ENCODE measurements around the gene BAIAP2. TPM values are rescaled to one million over a fixed set of nuclear protein-coding genes. Genes with fewer than 3 reads are reported as not detected.

Gene BAIAP2
- total and polyA plus RNA-seq, 2 donors: 8.4 to 23.1 TPM

DNA sequence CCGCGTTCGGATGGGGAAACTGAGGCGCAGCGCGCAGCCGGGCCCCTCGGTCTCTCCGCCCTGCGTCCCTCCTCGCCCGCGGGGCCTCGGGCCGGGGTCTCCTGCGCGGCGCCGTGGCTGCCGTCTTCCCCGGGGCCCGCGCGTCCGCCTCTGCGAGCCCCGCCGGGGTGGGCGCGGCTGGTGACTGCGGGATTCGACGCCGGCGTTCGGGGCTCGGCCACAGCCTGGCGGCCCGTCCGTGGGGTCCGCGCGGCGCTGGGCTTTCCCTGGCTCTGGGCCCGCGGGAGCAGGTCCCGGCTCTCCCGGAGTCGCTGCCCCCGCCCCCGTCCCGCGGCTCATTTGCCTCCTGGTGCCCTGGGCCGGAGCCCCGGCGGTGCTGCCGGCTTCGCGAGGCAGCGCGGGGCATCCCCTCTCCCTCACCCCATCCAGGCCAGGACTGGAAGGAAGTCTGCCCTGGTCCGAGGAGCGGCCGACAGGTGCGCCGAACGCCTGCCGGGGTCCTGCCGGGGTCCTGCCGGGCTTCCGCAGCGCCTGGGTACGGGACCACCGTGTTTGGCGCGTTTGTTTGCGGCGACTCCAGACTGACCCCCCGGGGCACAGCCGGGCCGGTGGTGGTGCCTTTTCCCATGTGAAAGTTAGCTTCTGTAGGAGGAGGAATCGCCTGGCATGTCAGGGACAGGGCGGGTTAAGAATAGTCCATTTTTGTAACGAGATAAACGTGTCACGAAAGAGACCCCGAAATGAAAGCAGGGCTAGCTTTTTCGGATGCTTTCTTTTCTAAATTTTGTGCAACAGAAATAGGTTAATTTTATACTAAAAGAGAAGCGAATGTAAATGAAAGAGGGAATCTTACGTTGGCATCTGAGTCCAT is 42.6 kb upstream of the BAIAP2 start:
- peaks cover 5 to 36% of the 10 kb centered on the region in 2 donors for H3K4me1 ChIP-seq (ENCODE audit: control insufficient read depth in 2 of 2, insufficient read depth in 2 of 2, low read length in 2 of 2)
- 6% methylated on average over 90 of the region's 90 CpGs for WGBS
- H3K27ac ChIP-seq (ENCODE audit: low read depth in 1 of 2, low read length in 1 of 2): no peak overlapping the region
- no peaks in the 10 kb centered on the region for H3K9me3 ChIP-seq (ENCODE audit: control insufficient read depth in 2 of 2, insufficient read depth in 1 of 2, low read length in 1 of 2)
- H3K27me3 ChIP-seq (ENCODE audit: control insufficient read depth in 2 of 2, insufficient read depth in 1 of 2, low read length in 1 of 2): peaks cover 2 to 55% of the 10 kb centered on the region in 2 donors
- DNase-seq (ENCODE audit: low read depth in 6 of 9, low spot score in 9 of 9): no peak
- peaks cover 21 to 26% of the 10 kb centered on the region in 2 donors for H3K36me3 ChIP-seq (ENCODE audit: control insufficient read depth in 2 of 2, insufficient read depth in 2 of 2, low read length in 1 of 2)
- H3K4me3 ChIP-seq (ENCODE audit: low read length in 2 of 2): peak overlapping the region; percentile 51 to 96

DNA sequence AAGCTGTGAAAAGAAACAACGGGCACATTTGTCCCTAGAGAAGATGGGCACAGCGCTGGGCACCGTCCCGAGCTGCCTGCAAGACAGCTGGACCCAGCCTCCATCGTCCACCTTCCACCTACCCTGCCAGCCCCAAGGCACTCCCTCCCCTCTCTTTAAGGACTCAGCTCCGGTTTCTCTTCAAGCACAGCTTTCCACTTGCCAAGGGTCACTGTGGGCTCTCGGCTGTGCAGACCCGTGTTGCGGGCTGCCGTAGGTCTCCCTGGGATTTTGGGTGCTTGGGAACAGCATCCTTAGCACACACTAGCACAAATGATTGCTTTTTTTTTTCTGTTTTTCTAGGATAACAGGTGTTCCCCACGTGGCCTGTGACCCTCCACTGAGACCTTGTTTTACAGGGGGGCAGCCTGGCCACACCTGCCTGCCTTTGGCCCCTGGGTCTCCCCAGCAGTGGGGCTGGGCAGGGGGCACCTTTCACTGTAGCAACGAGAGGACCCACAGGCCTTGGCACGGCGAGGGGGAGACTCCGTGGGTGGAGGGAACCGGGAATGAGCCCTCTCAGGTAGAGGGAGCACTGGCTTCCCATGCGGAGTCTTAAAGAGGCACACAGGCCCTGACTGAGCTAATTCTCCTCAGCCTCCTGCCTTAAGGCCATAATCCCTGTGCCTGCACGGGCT is 41.9 kb upstream of the BAIAP2 start:
- Histone ChIP-seq H3K36me3 (ENCODE audit: control insufficient read depth in 2 of 2, insufficient read depth in 2 of 2, low read length in 1 of 2) (peaks cover 29 to 33% of the 10 kb centered on the region in 2 donors), H3K9me3 (ENCODE audit: control insufficient read depth in 2 of 2, insufficient read depth in 1 of 2, low read length in 1 of 2) (no peaks in the 10 kb centered on the region), H3K4me3 (ENCODE audit: low read length in 2 of 2) (peak overlapping the region; percentile 51 to 96), H3K4me1 (ENCODE audit: control insufficient read depth in 2 of 2, insufficient read depth in 2 of 2, low read length in 2 of 2) (peaks cover 5 to 32% of the 10 kb centered on the region in 2 donors), H3K27me3 (ENCODE audit: control insufficient read depth in 2 of 2, insufficient read depth in 1 of 2, low read length in 1 of 2) (peaks cover 0 to 47% of the 10 kb centered on the region in 2 donors), H3K27ac (ENCODE audit: low read depth in 1 of 2, low read length in 1 of 2) (no peak overlapping the region)
- DNase-seq (ENCODE audit: low read depth in 6 of 9, low spot score in 9 of 9): no peak
- 93% methylated on average over 18 of the region's 18 CpGs for WGBS

DNA sequence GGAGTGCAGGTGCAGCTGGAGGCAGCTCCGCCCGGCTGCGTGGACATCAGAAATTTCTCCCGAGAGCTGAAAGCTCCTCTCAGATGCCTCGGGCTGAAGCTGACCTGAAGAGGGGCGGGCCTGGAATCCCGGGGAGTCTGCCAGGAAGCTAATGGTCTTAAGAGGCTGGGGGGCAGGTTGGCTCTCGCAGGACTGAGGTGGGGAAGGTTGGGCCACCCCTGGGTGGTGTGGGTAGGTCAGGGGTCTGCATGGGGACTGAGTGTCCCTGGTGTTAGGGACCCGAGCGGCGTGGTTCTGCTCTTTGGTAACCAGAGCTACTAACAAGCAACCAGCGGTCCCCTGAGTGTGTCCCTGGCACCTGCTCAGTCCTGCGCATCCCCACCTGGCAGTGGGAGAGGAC is 39.8 kb upstream of the BAIAP2 start:
- WGBS: 97% methylated on average over 13 of the region's 13 CpGs
- Histone ChIP-seq H3K27me3 (ENCODE audit: control insufficient read depth in 2 of 2, insufficient read depth in 1 of 2, low read length in 1 of 2) (peaks cover 0 to 30% of the 10 kb centered on the region in 2 donors), H3K27ac (ENCODE audit: low read depth in 1 of 2, low read length in 1 of 2) (no peak overlapping the region), H3K4me3 (ENCODE audit: low read length in 2 of 2) (no peak overlapping the region), H3K4me1 (ENCODE audit: control insufficient read depth in 2 of 2, insufficient read depth in 2 of 2, low read length in 2 of 2) (peaks cover 5 to 22% of the 10 kb centered on the region in 2 donors), H3K36me3 (ENCODE audit: control insufficient read depth in 2 of 2, insufficient read depth in 2 of 2, low read length in 1 of 2) (peaks cover 47 to 54% of the 10 kb centered on the region in 2 donors), H3K9me3 (ENCODE audit: control insufficient read depth in 2 of 2, insufficient read depth in 1 of 2, low read length in 1 of 2) (no peaks in the 10 kb centered on the region)
- DNase-seq (ENCODE audit: low read depth in 6 of 9, low spot score in 9 of 9): no peak

DNA sequence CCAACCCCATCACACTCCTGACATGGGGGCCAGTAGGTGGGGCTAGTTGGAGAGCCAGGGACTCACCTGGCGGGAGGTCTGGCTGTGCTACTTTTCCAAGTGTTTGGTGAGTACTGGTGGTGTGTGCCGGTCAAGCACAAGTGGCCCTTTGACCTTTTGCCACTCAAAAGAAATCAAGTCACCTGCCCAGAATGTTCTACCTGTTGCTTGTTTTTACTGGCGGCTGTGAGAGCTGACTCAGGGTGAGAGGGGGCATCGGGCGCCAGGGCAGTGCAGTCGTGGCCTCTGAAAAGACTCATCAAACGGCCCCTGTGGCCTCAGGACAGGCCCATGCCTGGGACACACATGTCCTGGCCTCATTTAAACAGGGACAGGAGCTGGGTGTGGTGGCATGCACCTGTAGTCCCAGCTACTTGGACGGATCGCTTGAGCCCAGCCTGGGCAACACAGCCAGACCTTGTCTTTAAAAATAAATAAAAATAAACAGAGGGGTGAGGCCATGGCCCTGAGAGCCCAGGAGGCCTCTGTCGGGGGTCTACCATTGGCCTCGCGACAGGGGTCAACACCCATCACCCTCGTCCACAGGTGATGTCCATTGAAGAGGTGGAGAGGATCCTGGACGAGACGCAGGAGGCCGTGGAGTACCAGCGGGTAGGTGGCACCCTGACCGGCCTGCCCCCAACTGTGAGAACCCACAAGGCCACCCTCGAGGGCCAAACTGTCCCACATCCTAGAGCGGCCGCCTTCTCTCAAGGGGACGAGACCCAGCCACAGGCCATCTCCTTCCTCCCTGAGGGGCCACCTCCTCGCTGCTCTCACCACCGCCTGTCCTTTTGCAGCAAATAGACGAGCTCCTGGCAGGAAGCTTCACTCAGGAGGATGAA is 38.3 kb upstream of the BAIAP2 start:
- Histone ChIP-seq H3K4me3 (ENCODE audit: low read length in 2 of 2) (no peak overlapping the region), H3K27me3 (ENCODE audit: control insufficient read depth in 2 of 2, insufficient read depth in 1 of 2, low read length in 1 of 2) (peaks cover 0 to 23% of the 10 kb centered on the region in 2 donors), H3K27ac (ENCODE audit: low read depth in 1 of 2, low read length in 1 of 2) (no peak overlapping the region), H3K9me3 (ENCODE audit: control insufficient read depth in 2 of 2, insufficient read depth in 1 of 2, low read length in 1 of 2) (no peaks in the 10 kb centered on the region), H3K4me1 (ENCODE audit: control insufficient read depth in 2 of 2, insufficient read depth in 2 of 2, low read length in 2 of 2) (peaks cover 5 to 13% of the 10 kb centered on the region in 2 donors), H3K36me3 (ENCODE audit: control insufficient read depth in 2 of 2, insufficient read depth in 2 of 2, low read length in 1 of 2) (peaks cover 47 to 61% of the 10 kb centered on the region in 2 donors)
- DNase-seq (ENCODE audit: low read depth in 6 of 9, low spot score in 9 of 9): no peak
- WGBS: 98% methylated on average over 25 of the region's 25 CpGs

DNA sequence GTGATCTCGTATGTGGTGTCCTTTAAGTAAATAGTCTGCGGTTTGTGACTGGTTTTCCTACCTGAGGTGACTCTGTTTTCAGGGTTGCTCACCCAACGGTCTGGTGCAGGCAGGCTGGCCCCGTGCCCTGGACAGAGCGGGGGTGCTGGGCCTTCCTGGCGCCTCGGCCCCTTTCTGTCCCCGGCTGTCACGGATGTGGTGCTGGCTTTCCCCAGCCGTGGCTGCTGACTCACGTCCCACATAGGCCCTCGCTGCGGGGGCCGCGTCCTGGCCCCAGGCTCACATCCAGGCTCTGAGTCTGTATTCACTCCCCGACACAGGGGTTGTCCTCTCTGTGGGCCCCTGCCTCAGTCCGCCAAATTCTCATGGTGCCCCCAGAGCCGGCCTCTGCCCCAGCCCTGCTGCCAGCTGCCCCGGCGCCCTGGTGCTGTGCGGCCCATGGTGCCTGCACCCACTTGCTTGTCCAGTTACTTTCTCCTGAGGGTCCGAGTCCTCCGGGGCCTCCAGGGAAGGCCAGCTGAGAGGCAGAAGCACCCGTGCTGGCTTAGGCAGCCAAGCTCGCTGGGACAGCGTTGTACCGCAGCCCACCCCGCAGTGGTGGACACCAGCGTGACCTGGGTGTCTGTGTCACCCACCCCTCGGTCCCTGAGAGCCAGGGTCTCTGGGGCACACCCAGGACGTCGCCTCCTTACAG is 37.4 kb upstream of the BAIAP2 start:
- H3K9me3 ChIP-seq (ENCODE audit: control insufficient read depth in 2 of 2, insufficient read depth in 1 of 2, low read length in 1 of 2): no peaks in the 10 kb centered on the region
- no peak overlapping the region for H3K27ac ChIP-seq (ENCODE audit: low read depth in 1 of 2, low read length in 1 of 2)
- peaks cover under 1 to 26% of the 10 kb centered on the region in 2 donors for H3K27me3 ChIP-seq (ENCODE audit: control insufficient read depth in 2 of 2, insufficient read depth in 1 of 2, low read length in 1 of 2)
- peaks cover 47 to 61% of the 10 kb centered on the region in 2 donors for H3K36me3 ChIP-seq (ENCODE audit: control insufficient read depth in 2 of 2, insufficient read depth in 2 of 2, low read length in 1 of 2)
- H3K4me3 ChIP-seq (ENCODE audit: low read length in 2 of 2): no peak overlapping the region
- WGBS: 98% methylated on average over 32 of the region's 32 CpGs
- peaks cover 5 to 13% of the 10 kb centered on the region in 2 donors for H3K4me1 ChIP-seq (ENCODE audit: control insufficient read depth in 2 of 2, insufficient read depth in 2 of 2, low read length in 2 of 2)
- DNase-seq (ENCODE audit: low read depth in 6 of 9, low spot score in 9 of 9): no peak

DNA sequence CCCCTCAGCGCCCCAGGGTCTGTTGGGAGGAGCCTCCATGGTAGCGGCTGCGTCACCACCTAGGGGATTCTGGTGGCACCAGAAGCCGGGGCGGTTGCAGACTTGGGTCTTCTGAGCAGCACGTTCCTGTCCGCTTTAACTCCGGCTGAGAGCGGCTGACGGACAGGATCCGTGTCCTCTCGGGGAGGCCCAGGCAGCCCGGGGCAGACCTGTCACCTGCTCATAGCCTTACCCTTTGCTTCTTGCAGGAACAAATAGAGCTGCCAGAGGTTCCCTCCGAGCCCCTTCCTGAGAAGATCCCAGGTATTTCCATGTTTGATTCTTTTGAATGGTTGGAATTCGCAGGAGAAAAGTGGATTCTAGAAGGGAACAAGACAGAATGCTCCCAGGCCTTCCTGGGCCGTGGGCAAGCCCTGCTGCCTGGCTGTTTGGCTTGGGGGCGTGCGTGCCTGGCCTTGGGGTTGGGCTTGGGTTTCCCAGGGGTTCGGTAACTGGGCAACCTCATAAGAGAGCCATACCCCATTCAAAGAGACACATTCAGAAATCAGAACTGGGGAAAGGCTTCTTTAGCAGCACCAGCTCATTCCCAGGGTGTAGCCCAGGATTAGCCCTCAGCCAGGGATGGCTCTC is 36.7 kb upstream of the BAIAP2 start:
- H3K27ac ChIP-seq (ENCODE audit: low read depth in 1 of 2, low read length in 1 of 2): no peak overlapping the region
- H3K4me3 ChIP-seq (ENCODE audit: low read length in 2 of 2): no peak overlapping the region
- 96% methylated on average over 19 of the region's 19 CpGs for WGBS
- peaks cover 47 to 61% of the 10 kb centered on the region in 2 donors for H3K36me3 ChIP-seq (ENCODE audit: control insufficient read depth in 2 of 2, insufficient read depth in 2 of 2, low read length in 1 of 2)
- H3K9me3 ChIP-seq (ENCODE audit: control insufficient read depth in 2 of 2, insufficient read depth in 1 of 2, low read length in 1 of 2): no peaks in the 10 kb centered on the region
- DNase-seq (ENCODE audit: low read depth in 6 of 9, low spot score in 9 of 9): no peak
- peaks cover 0 to 7% of the 10 kb centered on the region in 2 donors for H3K4me1 ChIP-seq (ENCODE audit: control insufficient read depth in 2 of 2, insufficient read depth in 2 of 2, low read length in 2 of 2)
- H3K27me3 ChIP-seq (ENCODE audit: control insufficient read depth in 2 of 2, insufficient read depth in 1 of 2, low read length in 1 of 2): peaks cover 4 to 26% of the 10 kb centered on the region in 2 donors

DNA sequence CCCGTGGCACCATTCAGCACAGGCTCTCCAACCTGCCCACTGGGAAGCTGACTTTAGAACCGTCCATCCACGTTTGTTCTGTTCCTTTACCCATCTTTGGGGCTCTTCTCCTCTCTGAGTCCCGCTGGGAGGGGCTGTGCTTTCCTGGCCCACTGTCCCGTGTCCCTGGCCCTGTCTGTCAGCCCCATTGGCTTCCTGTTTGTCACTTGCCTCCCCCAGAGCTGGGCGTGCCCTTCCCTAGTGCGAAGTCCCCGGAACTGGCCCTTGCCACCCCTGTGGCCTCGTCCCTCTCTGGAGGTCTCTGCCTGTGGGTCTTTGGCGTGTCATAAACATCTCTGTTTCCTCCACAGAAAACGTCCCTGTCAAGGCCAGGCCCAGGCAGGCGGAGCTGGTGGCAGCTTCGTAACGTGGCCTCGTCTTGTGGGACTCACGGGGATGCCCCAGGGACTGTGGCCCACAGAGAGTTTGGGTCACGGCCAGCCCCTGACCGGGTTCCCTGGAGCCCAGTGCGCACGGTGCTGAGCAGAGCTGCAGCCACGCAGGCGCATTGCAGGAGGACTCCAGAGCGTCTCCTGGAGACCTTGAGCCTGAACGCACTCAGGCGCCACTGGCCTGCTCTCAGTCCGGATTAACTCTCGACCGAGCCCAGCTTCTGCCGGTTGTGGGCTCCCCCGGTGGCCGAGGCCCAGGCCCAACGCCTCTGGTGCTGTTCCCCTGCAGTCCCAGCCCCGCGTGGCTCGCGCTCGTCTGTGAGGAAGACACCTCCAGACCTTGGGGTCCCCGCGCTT is 36.0 kb upstream of the BAIAP2 start:
- peaks cover 47 to 61% of the 10 kb centered on the region in 2 donors for H3K36me3 ChIP-seq (ENCODE audit: control insufficient read depth in 2 of 2, insufficient read depth in 2 of 2, low read length in 1 of 2)
- H3K27ac ChIP-seq (ENCODE audit: low read depth in 1 of 2, low read length in 1 of 2): no peak overlapping the region
- 97% methylated on average over 39 of the region's 39 CpGs for WGBS
- no peaks in the 10 kb centered on the region for H3K9me3 ChIP-seq (ENCODE audit: control insufficient read depth in 2 of 2, insufficient read depth in 1 of 2, low read length in 1 of 2)
- no peak overlapping the region for H3K4me3 ChIP-seq (ENCODE audit: low read length in 2 of 2)
- no peak for DNase-seq (ENCODE audit: low read depth in 6 of 9, low spot score in 9 of 9)
- peaks cover 0 to 8% of the 10 kb centered on the region in 2 donors for H3K4me1 ChIP-seq (ENCODE audit: control insufficient read depth in 2 of 2, insufficient read depth in 2 of 2, low read length in 2 of 2)
- peaks cover 8 to 29% of the 10 kb centered on the region in 2 donors for H3K27me3 ChIP-seq (ENCODE audit: control insufficient read depth in 2 of 2, insufficient read depth in 1 of 2, low read length in 1 of 2)

Measured in thymus (tissue), 11 donors.